HFFc6 (cell line): ENCODE measurements around the gene DYNAP. TPM values are rescaled to one million over a fixed set of nuclear protein-coding genes. Genes with fewer than 3 reads are reported as not detected.
A peak's percentile ranks its signal among the peaks of the same experiment; 100 is the strongest.

Source experiments
- DNase-seq: peaks from one replicate; pipeline ENCODE4 v3.0.0-alpha.2; 2018
- H3K27ac Mint-ChIP-seq: 2 replicates; pipeline ENCODE4 v1.8.0; 2020; ENCODE audit warnings: mild to moderate bottlenecking, mixed read lengths
- H3K27me3 Mint-ChIP-seq: 2 replicates; pipeline ENCODE4 v1.8.0; 2021; ENCODE audit warnings: mild to moderate bottlenecking, moderate library complexity, mixed read lengths; ENCODE audit not compliant: insufficient read depth
- H3K36me3 Mint-ChIP-seq: 2 replicates; pipeline ENCODE4 v1.8.0; 2021; ENCODE audit warnings: low read depth, mixed read lengths
- H3K4me1 Mint-ChIP-seq: 2 replicates; pipeline ENCODE4 v1.8.0; 2020; ENCODE audit warnings: low read depth, mixed read lengths
- H3K4me3 Mint-ChIP-seq: 2 replicates; pipeline ENCODE4 v1.8.0; 2020; ENCODE audit warnings: mild to moderate bottlenecking, moderate library complexity, mixed read lengths
- H3K9me3 Mint-ChIP-seq: 2 replicates; pipeline ENCODE4 v1.8.0; 2020; ENCODE audit warnings: mild to moderate bottlenecking, mixed read lengths
- total RNA-seq, 6 experiments: library from RNA; stranded (reverse); fragmentation: NEBNext Ultra II Directional; extraction: Animal tissue kit (Norgen Biotek cat#: 25700); gene quantifications; 2 replicates in 1 of 6; 3 replicates in 5 of 6; pipeline ENCODE4 v1.2.3, GENCODE V29; 2021
- TF ChIP-seq, protein P1 (sequence below): fragments of 200-600 bp; sonication (generic); IDR thresholded peaks from 2 replicates; pipeline ENCODE4 v1.5.0; 2021; ENCODE audit warnings: antibody characterized with exemption, mild to moderate bottlenecking

Gene DYNAP
- total RNA-seq, 6 experiments from 2014 or later, result not detected

- H3K27me3 Mint-ChIP-seq, result peaks cover 3% of the 10 kb centered on the region
- no peaks in the 10 kb centered on the region for H3K36me3 Mint-ChIP-seq
- no peak overlapping the region for H3K27ac Mint-ChIP-seq
- no peak overlapping the region for H3K4me3 Mint-ChIP-seq
- H3K4me1 Mint-ChIP-seq, result peaks cover 12% of the 10 kb centered on the region
- no peak for DNase-seq
- H3K9me3 Mint-ChIP-seq, result no peaks in the 10 kb centered on the region
- TF ChIP-seq, protein P1, sequence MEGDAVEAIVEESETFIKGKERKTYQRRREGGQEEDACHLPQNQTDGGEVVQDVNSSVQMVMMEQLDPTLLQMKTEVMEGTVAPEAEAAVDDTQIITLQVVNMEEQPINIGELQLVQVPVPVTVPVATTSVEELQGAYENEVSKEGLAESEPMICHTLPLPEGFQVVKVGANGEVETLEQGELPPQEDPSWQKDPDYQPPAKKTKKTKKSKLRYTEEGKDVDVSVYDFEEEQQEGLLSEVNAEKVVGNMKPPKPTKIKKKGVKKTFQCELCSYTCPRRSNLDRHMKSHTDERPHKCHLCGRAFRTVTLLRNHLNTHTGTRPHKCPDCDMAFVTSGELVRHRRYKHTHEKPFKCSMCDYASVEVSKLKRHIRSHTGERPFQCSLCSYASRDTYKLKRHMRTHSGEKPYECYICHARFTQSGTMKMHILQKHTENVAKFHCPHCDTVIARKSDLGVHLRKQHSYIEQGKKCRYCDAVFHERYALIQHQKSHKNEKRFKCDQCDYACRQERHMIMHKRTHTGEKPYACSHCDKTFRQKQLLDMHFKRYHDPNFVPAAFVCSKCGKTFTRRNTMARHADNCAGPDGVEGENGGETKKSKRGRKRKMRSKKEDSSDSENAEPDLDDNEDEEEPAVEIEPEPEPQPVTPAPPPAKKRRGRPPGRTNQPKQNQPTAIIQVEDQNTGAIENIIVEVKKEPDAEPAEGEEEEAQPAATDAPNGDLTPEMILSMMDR, result no peak
These were observed 21.2 kb downstream of the DYNAP start for GRCh38 chr18:54612237-54612636.

- Mint-ChIP-seq H3K4me1 (peaks cover 3% of the 10 kb centered on the region), H3K36me3 (no peaks in the 10 kb centered on the region), H3K27ac (no peak overlapping the region), H3K27me3 (peaks cover 3% of the 10 kb centered on the region), H3K9me3 (no peaks in the 10 kb centered on the region), H3K4me3 (no peak overlapping the region)
- no peak for DNase-seq
- TF ChIP-seq, protein P1, result no peak
These were observed 22.1 kb downstream of the DYNAP start for GRCh38 chr18:54613174-54613573.

GRCh38 chr18:54616220-54616848, 25.3 kb downstream of the DYNAP start:
- Mint-ChIP-seq H3K27ac (no peak overlapping the region), H3K36me3 (no peaks in the 10 kb centered on the region), H3K9me3 (no peaks in the 10 kb centered on the region), H3K4me1 (no peaks in the 10 kb centered on the region), H3K27me3 (no peaks in the 10 kb centered on the region; the same call in none of the 2 replicates), H3K4me3 (no peak overlapping the region)
- TF ChIP-seq, protein P1, result no peak
- no peak for DNase-seq

- DNase-seq, result no peak
- Mint-ChIP-seq H3K27ac (no peak overlapping the region), H3K4me1 (no peaks in the 10 kb centered on the region), H3K36me3 (no peaks in the 10 kb centered on the region), H3K4me3 (no peak overlapping the region), H3K9me3 (no peaks in the 10 kb centered on the region), H3K27me3 (no peaks in the 10 kb centered on the region; the same call in 1 of the 2 replicates)
- TF ChIP-seq, protein P1, result peak; percentile 61
These were observed 31.0 kb downstream of the DYNAP start for GRCh38 chr18:54622084-54622483.

DNA sequence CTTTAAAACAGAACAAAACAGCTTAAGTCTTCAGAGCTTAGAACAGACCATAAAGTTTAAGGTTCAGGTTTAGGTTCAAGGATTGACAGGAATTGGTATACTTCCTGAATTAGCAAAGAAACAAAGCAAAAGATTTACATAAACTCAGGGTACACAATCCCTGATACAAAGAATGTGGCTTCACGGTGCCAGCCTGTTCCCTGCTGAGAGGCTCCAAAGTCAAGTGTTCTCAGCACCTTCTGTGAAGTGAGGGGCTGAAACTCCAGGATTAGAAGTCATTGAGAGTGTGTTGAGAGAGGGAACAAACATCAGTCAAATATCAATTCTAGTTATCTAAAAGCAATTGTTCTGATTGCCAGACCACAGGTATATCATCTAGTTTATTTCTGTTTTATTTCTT, 35.7 kb downstream of the DYNAP start:
- Mint-ChIP-seq H3K36me3 (no peaks in the 10 kb centered on the region), H3K27ac (no peak overlapping the region), H3K27me3 (no peaks in the 10 kb centered on the region; the same call in 1 of the 2 replicates), H3K9me3 (peaks cover 3% of the 10 kb centered on the region; the same call in 1 of the 2 replicates), H3K4me1 (no peaks in the 10 kb centered on the region), H3K4me3 (no peak overlapping the region)
- TF ChIP-seq, protein P1, result no peak
- DNase-seq, result no peak
